Measurements from ENCODE around the gene SNAPC2.
A peak's percentile ranks its signal among the peaks of the same experiment; 100 is the strongest.
"Not testable (repeated sequence)": the region's sequence is repeated elsewhere in the genome, so short reads cannot be mapped to it uniquely, and the experiment has no call there.

Gene SNAPC2

GRCh38 chr19:7910321-7911161 lies 9.6 kb upstream of the SNAPC2 start:
- no peak for DNase-seq

DNA sequence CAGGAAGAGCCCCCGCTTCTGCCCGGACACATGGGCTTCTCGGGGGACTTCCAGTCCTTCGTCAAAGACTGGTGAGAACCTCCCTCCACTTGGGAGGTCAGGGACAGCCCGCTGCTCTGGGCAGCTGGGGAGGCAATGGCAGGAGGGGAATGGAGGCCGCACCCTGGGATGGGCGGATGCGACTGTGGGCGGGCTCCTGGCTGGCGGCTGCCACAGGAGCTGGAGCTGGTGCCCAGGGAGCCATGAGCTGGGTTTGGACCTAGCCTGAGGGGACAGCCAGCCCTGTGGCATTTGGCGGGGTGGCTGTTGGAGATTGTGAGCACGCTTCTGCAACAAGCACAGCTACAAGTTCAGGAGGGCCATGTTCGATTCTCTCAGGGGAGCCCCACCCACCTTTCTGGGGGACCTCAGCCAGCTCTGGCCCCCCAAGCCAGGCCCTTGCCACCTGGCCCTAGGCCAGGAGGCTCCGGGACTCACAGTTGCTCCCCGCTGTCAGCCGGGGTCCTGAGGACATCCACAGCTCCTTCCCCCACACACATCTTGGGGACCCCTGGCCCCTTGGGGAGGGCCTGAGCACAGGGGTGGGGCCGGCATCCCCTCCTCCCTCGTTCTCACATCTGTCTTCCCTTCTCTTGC lies 8.5 kb upstream of the SNAPC2 start:
- DNase-seq, result no peak

GRCh38 chr19:7912144-7912696 lies 7.9 kb upstream of the SNAPC2 start:
- no peak for DNase-seq

GRCh38 chr19:7912697-7913564 lies 7.2 kb upstream of the SNAPC2 start:
- DNase-seq, result no peak

GRCh38 chr19:7913652-7914051 lies 6.5 kb upstream of the SNAPC2 start:
- DNase-seq, result no peak

DNA sequence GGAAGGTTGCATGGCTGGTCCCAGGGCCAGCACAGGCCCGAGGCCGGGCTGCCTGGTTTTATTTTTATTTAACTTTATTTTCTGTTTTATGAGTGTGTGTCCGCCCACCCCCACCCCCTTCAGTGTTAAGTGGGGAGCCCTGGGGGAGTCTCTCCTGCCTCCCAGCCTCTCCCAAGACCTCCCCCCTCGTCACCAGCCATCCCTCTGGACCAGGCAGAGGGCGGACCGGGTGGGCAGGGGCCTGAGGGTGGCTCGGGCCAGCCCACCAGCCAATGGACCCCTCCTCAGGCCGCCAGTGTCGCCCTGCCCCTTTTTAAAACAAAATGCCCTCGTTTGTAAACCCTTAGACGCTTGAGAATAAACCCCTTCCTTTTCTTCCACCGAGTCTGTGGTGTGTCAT lies 6.0 kb upstream of the SNAPC2 start:
- no peak for DNase-seq

DNA sequence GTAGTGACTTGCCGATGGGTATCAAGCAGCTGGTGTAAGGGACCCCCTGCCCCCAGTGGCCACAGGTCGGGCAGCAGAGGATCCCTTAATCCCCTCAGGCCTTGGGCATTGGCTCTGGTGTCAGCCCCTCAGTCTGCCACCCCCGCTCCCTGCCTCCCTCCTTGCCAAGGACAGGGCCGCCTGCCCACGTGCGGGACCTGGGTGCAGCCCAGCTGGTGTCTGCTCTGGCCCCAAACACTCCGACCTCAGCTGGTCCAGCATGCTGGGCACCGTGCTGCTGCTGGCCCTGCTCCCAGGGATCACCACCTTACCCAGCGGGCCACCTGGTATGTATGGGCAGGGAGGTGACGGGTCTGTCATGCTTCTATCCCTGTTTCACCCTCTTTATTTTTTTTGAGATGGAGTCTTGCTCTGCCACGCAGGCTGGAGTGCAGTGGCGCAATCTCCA lies 5.5 kb upstream of the SNAPC2 start, which contains the start of gene TGFBR3L:
TGFBR3L (plus strand) TSS at position 233 of the 448 bp plus-strand sequence.
- DNase-seq, result peak in 1 of 2 experiments; percentile 20

DNA sequence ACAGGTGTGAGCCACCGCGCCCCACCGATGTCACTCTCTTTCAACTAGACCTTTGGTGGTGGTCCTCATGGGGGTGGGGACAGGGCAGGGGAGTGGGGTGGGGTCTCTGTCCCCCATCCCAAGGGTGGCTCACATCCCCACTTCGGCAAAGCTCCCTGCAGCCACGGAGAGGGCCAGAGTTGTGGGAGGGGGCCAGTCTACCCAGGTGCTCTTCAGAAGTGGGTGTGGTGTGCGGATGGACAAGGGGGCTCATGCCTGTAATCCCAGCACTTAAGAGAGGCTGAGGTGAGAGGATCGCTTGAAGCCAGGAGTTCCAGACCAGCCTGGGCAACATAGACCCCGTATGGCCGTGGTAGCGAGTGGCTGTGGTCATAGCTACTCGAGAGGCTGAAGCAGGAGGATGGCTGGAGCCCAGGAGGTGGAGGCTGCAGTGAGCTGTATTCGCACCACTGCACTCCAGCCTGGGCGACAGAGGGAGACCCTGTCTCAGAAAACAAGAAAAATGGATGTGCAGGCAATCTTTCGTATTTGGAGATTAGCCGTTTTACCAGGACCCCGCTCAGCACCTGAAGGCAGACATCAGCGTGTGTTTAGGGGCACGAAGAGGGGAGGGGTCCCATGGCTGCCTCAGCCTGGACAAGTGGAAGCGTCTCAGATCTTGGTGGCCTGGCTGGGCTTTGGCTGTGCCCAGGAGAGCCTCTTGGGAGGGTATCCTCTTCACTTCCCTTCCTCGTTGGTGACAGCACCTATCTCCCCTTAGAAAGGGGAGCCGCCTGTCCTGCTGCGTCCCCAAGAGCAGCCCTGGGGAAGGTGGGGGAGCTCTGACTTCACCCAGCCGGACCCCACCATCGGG lies 4.7 kb upstream of the SNAPC2 start:
- DNase-seq, result no peak

GRCh38 chr19:7916103-7916954 lies 3.8 kb upstream of the SNAPC2 start:
- DNase-seq, result peak in 1 of 2 experiments; percentile 51

DNA sequence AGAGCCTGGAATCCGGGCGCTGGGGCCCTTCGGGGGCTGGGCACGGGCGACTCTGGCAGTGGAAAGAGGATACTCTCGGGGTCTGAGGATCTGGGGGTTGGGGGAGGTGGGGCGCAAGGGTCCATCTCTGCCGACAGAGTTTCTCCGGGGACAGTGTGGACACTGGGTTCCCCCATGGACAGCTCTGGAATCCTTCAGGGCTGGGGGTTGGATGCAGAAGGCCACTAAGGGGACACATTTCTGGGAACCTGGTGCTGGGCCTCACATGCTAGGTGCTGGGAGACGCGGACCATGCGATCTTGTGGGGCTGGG lies 3.2 kb upstream of the SNAPC2 start:
- DNase-seq, result no peak

DNA sequence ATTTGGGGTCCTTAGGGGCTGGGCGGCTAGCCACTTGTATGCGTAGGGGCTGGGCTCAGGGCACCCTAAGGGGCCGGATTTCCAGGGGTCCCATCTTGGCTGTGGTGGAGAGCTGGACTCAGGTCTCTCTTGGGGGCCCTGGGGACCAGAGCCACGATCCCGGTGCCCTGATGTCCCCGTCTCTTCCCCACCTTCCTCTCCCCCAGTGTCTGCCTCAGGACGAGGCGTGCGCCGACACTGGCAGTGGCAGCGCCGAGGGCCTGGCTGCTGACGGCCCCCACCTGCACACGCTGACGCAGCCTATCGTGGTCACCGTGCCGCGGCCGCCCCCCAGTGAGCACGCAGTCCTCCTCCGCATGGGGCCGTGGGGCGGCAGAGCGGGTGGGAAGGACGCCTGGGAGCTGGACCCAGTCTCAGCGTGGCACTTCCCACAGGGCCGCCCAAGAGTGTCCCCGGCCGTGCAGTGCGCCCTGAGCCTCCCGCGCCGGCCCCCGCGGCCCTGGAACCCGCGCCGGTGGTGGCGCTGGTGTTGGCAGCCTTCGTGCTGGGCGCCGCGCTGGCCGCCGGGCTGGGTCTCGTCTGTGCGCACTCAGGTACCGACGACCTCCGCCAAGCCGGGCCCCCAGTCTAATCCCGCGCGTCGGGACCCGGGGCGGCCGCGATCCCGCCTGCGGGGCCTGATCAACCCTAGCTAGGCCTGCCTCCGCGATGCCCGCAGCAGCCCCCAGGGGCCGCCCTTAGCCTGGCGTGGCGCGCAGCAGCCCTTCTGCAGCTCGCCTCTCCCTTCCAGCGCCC lies 2.7 kb upstream of the SNAPC2 start:
- DNase-seq, result peak; percentile 37 to 67

DNA sequence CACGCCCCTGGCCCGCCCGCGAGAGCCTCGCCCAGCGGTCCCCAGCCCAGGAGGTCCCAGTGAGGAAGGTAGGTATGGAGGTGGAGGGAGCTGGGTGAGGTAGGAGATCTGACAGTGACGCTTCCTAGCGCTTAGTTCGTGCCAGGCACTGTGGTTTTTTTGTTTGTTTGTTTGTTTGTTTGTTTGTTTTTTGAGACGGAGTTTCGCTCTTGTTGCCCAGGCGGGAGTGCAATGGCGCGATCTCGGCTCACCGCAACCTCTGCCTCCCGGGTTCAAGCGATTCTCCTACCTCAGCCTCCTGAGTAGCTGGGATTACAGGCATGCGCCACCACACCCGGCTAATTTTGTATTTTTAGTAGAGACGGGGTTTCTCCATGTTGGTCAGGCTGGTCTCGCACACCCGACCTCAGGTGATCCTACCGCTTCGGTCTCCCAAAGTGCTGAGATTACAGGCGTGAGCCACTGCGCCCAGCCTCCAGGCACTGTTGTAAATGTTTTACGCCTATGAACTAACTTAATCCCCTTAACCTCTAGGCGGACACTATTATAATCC lies 2.0 kb upstream of the SNAPC2 start:
- not testable (repeated sequence) for DNase-seq

DNA sequence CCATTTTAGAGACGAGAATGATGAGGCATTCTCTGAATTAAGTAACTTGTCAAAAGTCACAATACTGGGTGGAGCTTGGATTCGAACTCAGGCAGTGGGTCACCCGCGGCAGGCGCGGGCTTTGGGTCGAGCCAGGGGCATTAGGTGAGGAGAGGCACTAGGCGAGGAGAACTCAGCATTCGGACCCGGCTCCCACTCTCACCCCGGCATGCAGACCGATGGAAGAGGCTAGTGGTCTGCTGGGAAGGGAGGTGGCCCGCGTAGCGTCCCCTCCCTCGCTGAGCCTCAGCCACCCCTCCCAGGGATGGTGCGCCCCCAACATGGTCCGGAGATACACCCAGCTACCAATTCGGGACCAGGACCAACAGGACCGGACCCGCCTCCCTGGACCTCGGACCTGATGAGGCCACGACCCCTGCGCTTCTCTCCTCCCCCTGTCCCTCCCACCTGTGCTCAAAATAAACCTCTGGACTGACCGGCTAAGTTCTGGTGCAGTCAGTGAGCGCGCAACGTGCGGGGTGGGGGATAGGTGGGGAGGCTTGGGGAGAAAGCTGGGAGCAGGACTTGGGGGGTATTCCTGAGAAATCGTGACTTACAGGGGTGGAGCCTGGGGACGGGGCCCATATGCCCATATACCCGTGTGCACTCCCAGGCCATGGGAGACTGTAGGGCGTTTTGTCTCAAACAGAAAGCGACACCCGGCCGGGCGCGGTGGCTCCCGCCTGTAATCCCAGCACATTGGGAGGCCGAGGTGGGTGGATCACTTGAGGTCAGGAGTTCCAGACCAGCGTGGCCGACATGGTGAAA lies 1.3 kb upstream of the SNAPC2 start:
- DNase-seq, result peak in 1 of 2 experiments; percentile 28

DNA sequence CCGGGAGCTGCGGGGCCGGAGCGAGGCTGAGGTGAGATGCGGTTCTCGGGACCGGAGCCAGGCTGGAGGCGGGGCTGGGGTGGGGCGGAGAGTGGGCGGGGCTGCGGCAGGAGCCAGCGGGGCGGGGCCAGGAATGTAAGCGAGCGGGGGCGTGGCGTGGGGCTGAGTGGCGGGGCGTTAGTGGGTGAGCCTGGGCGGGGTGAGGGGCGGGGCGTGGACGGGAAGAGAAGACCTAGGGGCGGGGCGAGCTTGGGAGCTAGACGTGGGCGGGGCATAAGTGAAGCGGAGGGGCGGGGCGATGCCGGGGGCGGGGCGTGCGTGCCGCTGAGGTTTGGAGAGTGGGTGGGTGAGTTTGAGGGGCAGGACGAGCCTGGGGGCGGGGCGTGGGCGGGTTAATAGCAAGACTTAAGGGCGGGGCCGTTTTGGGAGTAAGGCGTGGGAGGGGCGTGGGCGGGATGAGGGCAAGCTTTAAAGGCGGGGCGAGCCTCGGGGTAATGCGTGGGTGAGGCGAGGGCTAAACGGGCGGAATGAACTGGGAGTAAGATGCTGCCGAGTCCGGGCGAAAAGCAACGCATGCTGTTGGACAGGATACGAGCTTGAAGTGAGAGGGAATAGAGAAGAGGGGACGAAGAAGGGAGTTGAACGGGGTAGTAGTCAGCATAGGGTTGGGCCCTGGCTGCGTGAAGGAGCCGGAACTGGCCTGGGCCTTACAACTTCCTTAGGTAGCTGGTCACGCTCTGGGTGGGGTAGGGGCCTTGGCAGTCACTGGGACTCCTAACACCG lies 572 bp downstream of the SNAPC2 start:
- peak; percentile 92 to 97 for DNase-seq

- DNase-seq, result no peak
Measured at GRCh38 chr19:7921302-7921966, 1.3 kb downstream of the SNAPC2 start.

DNA sequence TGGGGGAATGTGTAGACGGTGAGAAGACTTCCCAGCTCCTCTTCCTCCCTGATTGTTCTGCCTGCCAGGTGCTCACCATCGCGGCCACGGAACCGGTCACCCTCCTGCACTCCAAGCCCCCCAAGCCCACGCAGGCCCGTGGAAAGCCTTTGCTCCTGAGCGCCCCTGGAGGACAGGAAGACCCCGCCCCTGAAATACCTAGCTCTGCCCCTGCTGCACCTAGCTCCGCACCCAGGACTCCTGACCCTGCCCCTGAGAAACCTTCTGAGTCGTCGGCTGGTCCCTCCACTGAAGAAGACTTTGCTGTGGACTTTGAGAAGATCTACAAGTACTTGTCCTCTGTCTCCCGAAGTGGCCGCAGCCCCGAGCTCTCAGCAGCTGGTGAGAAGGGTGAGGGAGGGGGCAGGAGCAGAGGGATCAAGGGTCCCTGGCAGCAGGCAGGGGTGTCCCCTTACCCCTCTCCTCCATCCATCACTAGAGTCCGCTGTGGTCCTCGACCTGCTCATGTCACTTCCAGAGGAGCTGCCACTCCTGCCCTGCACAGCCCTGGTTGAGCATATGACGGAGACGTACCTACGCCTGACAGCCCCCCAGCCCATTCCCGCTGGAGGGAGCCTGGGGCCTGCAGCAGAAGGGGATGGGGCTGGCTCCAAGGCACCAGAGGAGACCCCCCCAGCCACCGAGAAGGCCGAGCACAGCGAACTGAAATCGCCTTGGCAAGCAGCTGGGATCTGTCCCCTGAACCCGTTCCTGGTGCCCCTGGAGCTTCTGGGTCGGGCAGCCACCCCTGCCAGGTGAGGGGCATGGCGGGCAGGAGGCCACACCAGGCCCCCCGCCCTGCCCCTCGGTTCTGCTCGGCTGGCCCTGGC lies 2.1 kb downstream of the SNAPC2 start:
- no peak for DNase-seq

GRCh38 chr19:7922836-7923195 lies 2.7 kb downstream of the SNAPC2 start:
- DNase-seq, result no peak
